PC-3 (cell line): ENCODE data around the gene KIAA1549. TPM values are rescaled to one million over a fixed set of nuclear protein-coding genes. Genes with fewer than 3 reads are reported as not detected.

ENCODE experiments used
- ATAC-seq: fragments of 200-7000 bp; cut with Tn5 transposase; 2 replicates; pipeline ENCODE4 v1.9.1; 2020; ENCODE audit warnings: mild to moderate bottlenecking, moderate library complexity
- BruUV-seq: library from RNA; stranded (reverse); fragments of 400-500 nt; replicated peaks from 2 replicates; lab custom pipeline; 2021; lab: Mats Ljungman, UMichigan
- CTCF ChIA-PET: fragments of 300-600 bp; sonication (Branson Sonifier 250); formaldehyde crosslinking; loops from one replicate; lab custom pipeline; 2022; ENCODE audit warnings: antibody characterized with exemption; lab: Charles Lee
- POLR2A ChIA-PET: fragments of 300-600 bp; sonication (Branson Sonifier 250); formaldehyde crosslinking; loops from one replicate; lab custom pipeline; 2022; ENCODE audit warnings: antibody characterized with exemption; ENCODE audit not compliant: unreplicated experiment; lab: Charles Lee
- DNase-seq: peaks from one replicate; pipeline ENCODE4 v3.0.0-alpha.2; 2015
- H2AFZ ChIP-seq: fragments of 300-600 bp; sonication (generic); 2 replicates; pipeline ENCODE4 v1.6.0; 2016; ENCODE audit warnings: antibody characterized with exemption, low read length
- H3F3A ChIP-seq: fragments of 300-600 bp; sonication (generic); one replicate; pipeline ENCODE4 v1.6.0; 2017; ENCODE audit warnings: antibody characterized with exemption, low read length, control low read depth, mild to moderate bottlenecking; ENCODE audit not compliant: unreplicated experiment
- H3K27ac ChIP-seq: fragments of 300-600 bp; sonication (generic); 2 replicates; pipeline ENCODE4 v1.5.1; 2016; ENCODE audit warnings: mild to moderate bottlenecking, low read length
- H3K27me3 ChIP-seq: fragments of 300-600 bp; sonication (generic); 2 replicates; pipeline ENCODE4 v1.6.1; 2016; ENCODE audit warnings: low read length, mixed read lengths
- H3K36me3 ChIP-seq: fragments of 300-600 bp; sonication (generic); 2 replicates; pipeline ENCODE4 v1.6.1; 2016; ENCODE audit warnings: low read depth, mixed run types, low read length, mixed read lengths
- H3K4me1 ChIP-seq: fragments of 300-600 bp; sonication (generic); 2 replicates; pipeline ENCODE4 v1.5.1; 2016; ENCODE audit warnings: low read length; ENCODE audit not compliant: insufficient read depth
- H3K4me2 ChIP-seq: fragments of 300-600 bp; sonication (generic); 2 replicates; pipeline ENCODE4 v1.6.0; 2016; ENCODE audit warnings: low read length
- H3K4me3 ChIP-seq: fragments of 300-600 bp; sonication (generic); 2 replicates; pipeline ENCODE4 v1.5.1; 2016; ENCODE audit warnings: mild to moderate bottlenecking, low read length, mixed read lengths
- H3K79me2 ChIP-seq: fragments of 300-600 bp; sonication (generic); 2 replicates; pipeline ENCODE4 v1.6.1; 2017; ENCODE audit warnings: low read length, mixed read lengths
- H3K9ac ChIP-seq: fragments of 300-600 bp; sonication (generic); 2 replicates; pipeline ENCODE4 v1.6.0; 2016; ENCODE audit warnings: mild to moderate bottlenecking, low read length
- H3K9me2 ChIP-seq: fragments of 300-600 bp; sonication (generic); replicated peaks from 2 replicates; pipeline ENCODE4 v1.6.1; 2016; ENCODE audit warnings: mixed run types, low read length, mixed read lengths
- H3K9me3 ChIP-seq: fragments of 300-600 bp; sonication (generic); 2 replicates; pipeline ENCODE4 v1.6.1; 2016; ENCODE audit warnings: low read length, mixed read lengths
- H4K20me1 ChIP-seq: fragments of 300-600 bp; sonication (generic); 2 replicates; pipeline ENCODE4 v1.6.1; 2016; ENCODE audit warnings: low read length, mixed read lengths
- CTCF ChIP-seq: fragments of 300-600 bp; sonication (generic); conservative IDR thresholded peaks from 2 replicates; pipeline ENCODE4 v1.5.1; 2017; ENCODE audit warnings: antibody characterized with exemption, low read depth, mild to moderate bottlenecking, low read length
- EZH2 ChIP-seq: fragments of 300-600 bp; sonication (generic); IDR thresholded peaks from one replicate; pipeline ENCODE4 v1.6.1; 2017; ENCODE audit warnings: antibody characterized with exemption, mild to moderate bottlenecking, low read length; ENCODE audit not compliant: unreplicated experiment
- EZH2phosphoT487 ChIP-seq: fragments of 300-600 bp; sonication (generic); IDR thresholded peaks from 2 replicates; pipeline ENCODE4 v1.6.1; 2018; ENCODE audit warnings: mild to moderate bottlenecking, antibody characterized with exemption, low read length, borderline replicate concordance
- intact Hi-C: fragments of 100-400 bp; cut with micrococcal nuclease; formaldehyde crosslinking; loops from 2 replicates; pipeline ENCODE4 v1.9.0; 2023
- total RNA-seq: library from RNA; depleted of rRNA; stranded (reverse); fragments of >200 nt; gene quantifications from 2 replicates; pipeline ENCODE4 v1.2.3, GENCODE V29; 2014

KIAA1549 gene
- total RNA-seq, 1 experiment from 2014 or later = 8.2 TPM

GRCh38 chr7:138853448-138853847 lies 127.7 kb downstream of the KIAA1549 start:
- Histone ChIP-seq H3K4me3 (no peak overlapping the region), H3K79me2 (no peaks in the 10 kb centered on the region), H4K20me1 (no peaks in the 10 kb centered on the region), H3K9ac (no peak overlapping the region), H2AFZ (no peak overlapping the region), H3K9me3 (no peaks in the 10 kb centered on the region), H3K4me1 (peaks cover 18% of the 10 kb centered on the region), H3K27ac (no peak overlapping the region), H3K9me2 (no peaks in the 10 kb centered on the region), H3K27me3 (no peaks in the 10 kb centered on the region), H3K4me2 (no peak overlapping the region), H3F3A (no peaks in the 10 kb centered on the region), H3K36me3 (peaks cover 35% of the 10 kb centered on the region)
- TF ChIP-seq EZH2 (no peak), CTCF (no peak), EZH2phosphoT487 (no peak)
- ChIA-PET POLR2A (no interaction called here), CTCF (no interaction called here)
- BruUV-seq = no TSS peak
- no peak for ATAC-seq
- DNase-seq = no peak
- intact Hi-C loops = no loop called here

GRCh38 chr7:138852469-138852868 lies 128.7 kb downstream of the KIAA1549 start:
- DNase-seq = no peak
- Histone ChIP-seq H3K36me3 (peaks cover 30% of the 10 kb centered on the region), H3K9ac (no peak overlapping the region), H3K9me3 (no peaks in the 10 kb centered on the region), H3F3A (no peaks in the 10 kb centered on the region), H3K27ac (no peak overlapping the region), H3K79me2 (no peaks in the 10 kb centered on the region), H4K20me1 (no peaks in the 10 kb centered on the region), H3K4me1 (peaks cover 18% of the 10 kb centered on the region), H3K4me2 (no peak overlapping the region), H2AFZ (no peak overlapping the region), H3K4me3 (no peak overlapping the region), H3K27me3 (no peaks in the 10 kb centered on the region), H3K9me2 (no peaks in the 10 kb centered on the region)
- TF ChIP-seq CTCF = no peak
- TF ChIP-seq EZH2phosphoT487 = no peak
- TF ChIP-seq EZH2 = no peak
- no peak for ATAC-seq
- ChIA-PET POLR2A (no interaction called here), CTCF (no interaction called here)
- intact Hi-C loops = no loop called here
- no TSS peak for BruUV-seq

GRCh38 chr7:138849701-138850100 lies 131.5 kb downstream of the KIAA1549 start:
- no peak overlapping the region for H3K9ac ChIP-seq
- no peak overlapping the region for H3K4me2 ChIP-seq
- no peak overlapping the region for H3K27ac ChIP-seq
- H3K9me2 ChIP-seq = no peaks in the 10 kb centered on the region
- no peaks in the 10 kb centered on the region for H3F3A ChIP-seq
- H2AFZ ChIP-seq = no peak overlapping the region
- TF ChIP-seq CTCF (no peak), EZH2phosphoT487 (no peak), EZH2 (no peak)
- no peaks in the 10 kb centered on the region for H3K27me3 ChIP-seq
- intact Hi-C loops = no loop called here
- no peak for DNase-seq
- no peak overlapping the region for H3K4me3 ChIP-seq
- BruUV-seq = no TSS peak
- H3K79me2 ChIP-seq = no peaks in the 10 kb centered on the region
- peaks cover 11% of the 10 kb centered on the region for H3K4me1 ChIP-seq
- peaks cover 28% of the 10 kb centered on the region for H3K36me3 ChIP-seq
- no peaks in the 10 kb centered on the region for H3K9me3 ChIP-seq
- ChIA-PET CTCF (no interaction called here), POLR2A (no interaction called here)
- ATAC-seq = no peak
- H4K20me1 ChIP-seq = no peaks in the 10 kb centered on the region
